ENCODE results near the gene ZNF281. TPM values are rescaled to one million over a fixed set of nuclear protein-coding genes. Genes with fewer than 3 reads are reported as not detected.
"Not testable (repeated sequence)": the region's sequence is repeated elsewhere in the genome, so short reads cannot be mapped to it uniquely, and the experiment has no call there.

Gene ZNF281
- polyA plus RNA-seq, 2 of the 4 experiments (the other 2 are of a cell fraction) = 33.7 to 39.1 TPM

- ATAC-seq (peak; percentile 37 to 51; a peak in 3 of 6 replicates), FAIRE-seq (no peak), DNase-seq (ENCODE audit: low read depth in 1 of 2, low spot score in 1 of 2) (peak in 1 of 2 experiments; percentile 53)
- TF ChIP-seq MAX (IDR thresholded peaks at IDR 0.05) (no peak), ZC3H11A (IDR thresholded peaks at IDR 0.05) (no peak), FOSL2 (IDR thresholded peaks at IDR 0.05) (0 out of 2 replicates have a peak, but pooled peaks have one; percentile 8), FOSL2 (CRISPR knock-in tag; IDR thresholded peaks at IDR 0.05) (0 out of 2 replicates have a peak, but pooled peaks have one; percentile 11), RARB (CRISPR knock-in tag; IDR thresholded peaks at IDR 0.05) (no peak)
- POLR2A ChIA-PET = no interaction called here
- H3K27ac ChIP-seq = peak overlapping the region; percentile 58 to 82
- H3K4me1 ChIP-seq = peaks cover 36% of the 10 kb centered on the region
- no peaks in the 10 kb centered on the region for H3K9me3 ChIP-seq
- peak overlapping the region; percentile 37 for H3K4me2 ChIP-seq
- CTCF ChIA-PET = interaction anchor here (1.2 kb wide), 1 partner anchor 12 kb away, joined by 3 read pairs; no protein-coding TSS in a partner anchor
- H3K4me3 ChIP-seq = no peak overlapping the region
- WGBS (ENCODE audit: missing lambda C conversion rate) = 51% methylated on average over 3 of the region's 3 CpGs
Measured at GRCh38 chr1:200359610-200360163, 50.1 kb downstream of the ZNF281 start.

- CTCF ChIA-PET = interaction anchor here (2.2 kb wide), 1 partner anchor 20 kb away, joined by 6 read pairs; no protein-coding TSS in a partner anchor
Measured at GRCh38 chr1:200357925-200358324, 51.9 kb downstream of the ZNF281 start.

GRCh38 chr1:200355801-200356200, 54.0 kb downstream of the ZNF281 start:
- TF ChIP-seq ELK1 (IDR thresholded peaks at IDR 0.05; ENCODE audit: low read depth, low read length) = no peak
- TF ChIP-seq FOSB (CRISPR knock-in tag; IDR thresholded peaks at IDR 0.05) = no peak
- no peak for TF ChIP-seq KDM5A (IDR thresholded peaks at IDR 0.05)
- TF ChIP-seq REST (IDR thresholded peaks at IDR 0.05) = no peak
- TF ChIP-seq CBX2 (IDR thresholded peaks at IDR 0.05; ENCODE audit: borderline replicate concordance, low read depth) = no peak
- TF ChIP-seq CBX8 (IDR thresholded peaks at IDR 0.05) = no peak
- WGBS (ENCODE audit: missing lambda C conversion rate) = 88% methylated on average over 3 of the region's 3 CpGs
- Histone ChIP-seq H3K4me3 (no peak overlapping the region), H3K9me3 (no peaks in the 10 kb centered on the region), H3K27ac (peak overlapping the region in 1 of 2 experiments; percentile 10; a peak in 2 of 6 replicates), H3K4me1 (peaks cover 38% of the 10 kb centered on the region), H3K4me2 (no peak overlapping the region)
- DNase-seq (ENCODE audit: low read depth in 1 of 2, low spot score in 1 of 2) = no peak
- FAIRE-seq = no peak
- POLR2A ChIA-PET = interaction anchor here (0.5 kb wide), 1 partner anchor 31 kb away, joined by 4 read pairs; no protein-coding TSS in a partner anchor
- CTCF ChIA-PET = interaction anchor here (1.4 kb wide), 1 partner anchor 9 kb away, joined by 5 read pairs; no protein-coding TSS in a partner anchor
- no peak for ATAC-seq

More at GRCh38 chr1:200357925-200358324, 51.9 kb downstream of the ZNF281 start:
- POLR2A ChIA-PET = interaction anchor here (0.7 to 1.0 kb wide), 2 partner anchors 9 to 125 kb away, joined by 3 read pairs; no protein-coding TSS in a partner anchor
- not testable (repeated sequence) for H3K4me2 ChIP-seq; H3K4me3 ChIP-seq; H3K9me3 ChIP-seq; DNase-seq (ENCODE audit: low read depth in 1 of 2, low spot score in 1 of 2); ATAC-seq; FAIRE-seq
- Histone ChIP-seq H3K27ac (0 out of 6 replicates have a peak overlapping the region, but pooled peaks of 1 of the 2 experiments have one; percentile 54), H3K4me1 (peaks cover 25% of the 10 kb centered on the region)
- 84% methylated on average over 6 of the region's 6 CpGs for WGBS (ENCODE audit: missing lambda C conversion rate)

Other genes with a start within 250 kb of the ZNF281 start
- 13.5 and 20.4 TPM in 2 replicates for gene KIF14, start 210.7 kb upstream of the ZNF281 start, polyA plus RNA-seq (2011; rRNA removed)
- 12.3 to 13.3 TPM (median 13.0 TPM) in 3 replicates for gene KIF14, start 210.7 kb upstream of the ZNF281 start, polyA plus RNA-seq (2017; fragmentation: RNase III; extraction: RNeasy Plus Mini Kit Qiagen cat#74134 plus additional on column Dnase treatment)

Measured in A549 (cell line).